Karpas-422 (cell line): ENCODE results near the gene IPP. TPM values are rescaled to one million over a fixed set of nuclear protein-coding genes. Genes with fewer than 3 reads are reported as not detected.
"Not testable (repeated sequence)": the region's sequence is repeated elsewhere in the genome, so short reads cannot be mapped to it uniquely, and the experiment has no call there.

Source experiments
- DNase-seq: peaks from one replicate; pipeline ENCODE4 v3.0.0-alpha.2; 2015
- H2AFZ ChIP-seq: fragments of 200-600 bp; sonication (generic); 2 replicates; pipeline ENCODE4 v1.6.1; 2014; ENCODE audit warnings: antibody characterized with exemption, low read length, mixed read lengths
- H3K27ac ChIP-seq: fragments of 200-600 bp; sonication (generic); 2 replicates; pipeline ENCODE4 v1.5.1; 2014; ENCODE audit warnings: mild to moderate bottlenecking, low read length, moderate library complexity
- H3K27me3 ChIP-seq: fragments of 200-600 bp; sonication (generic); 2 replicates; pipeline ENCODE4 v1.6.1; 2014; ENCODE audit warnings: low read length, mixed read lengths
- H3K36me3 ChIP-seq: fragments of 200-600 bp; sonication (generic); 2 replicates; pipeline ENCODE4 v1.6.1; 2014; ENCODE audit warnings: low read length, mixed read lengths; ENCODE audit not compliant: insufficient read depth
- H3K4me1 ChIP-seq: fragments of 200-600 bp; sonication (generic); 2 replicates; pipeline ENCODE4 v1.6.1; 2014; ENCODE audit warnings: mild to moderate bottlenecking, low read length, mixed read lengths
- H3K4me2 ChIP-seq: fragments of 200-600 bp; sonication (generic); 2 replicates; pipeline ENCODE4 v1.6.1; 2014; ENCODE audit warnings: low read length, low read depth, mild to moderate bottlenecking; ENCODE audit not compliant: poor library complexity, severe bottlenecking
- H3K4me3 ChIP-seq: fragments of 200-600 bp; sonication (generic); 2 replicates; pipeline ENCODE4 v1.5.1; 2014; ENCODE audit warnings: mild to moderate bottlenecking, antibody characterized with exemption, low read length, mixed read lengths
- H3K79me2 ChIP-seq: fragments of 200-600 bp; sonication (generic); 2 replicates; pipeline ENCODE4 v1.6.1; 2014; ENCODE audit warnings: mild to moderate bottlenecking, low read length, mixed read lengths
- H3K9ac ChIP-seq: fragments of 200-600 bp; sonication (generic); 2 replicates; pipeline ENCODE4 v1.6.0; 2014; ENCODE audit warnings: low read length
- H3K9me2 ChIP-seq: fragments of 200-600 bp; sonication (generic), shearing (Covaris generic); replicated peaks from 2 replicates; pipeline ENCODE4 v1.6.0; 2014; ENCODE audit warnings: mild to moderate bottlenecking, low read length, moderate library complexity; ENCODE audit not compliant: insufficient read depth
- H3K9me3 ChIP-seq: fragments of 300-700, 200-600 bp; sonication (generic); 2 replicates; pipeline ENCODE4 v1.6.1; 2014; ENCODE audit warnings: low read length, mixed read lengths
- H4K20me1 ChIP-seq: fragments of 200-600 bp; sonication (generic); 2 replicates; pipeline ENCODE4 v1.6.1; 2014; ENCODE audit warnings: mild to moderate bottlenecking, antibody characterized with exemption, low read length, low read depth; ENCODE audit not compliant: insufficient read depth
- total RNA-seq: library from RNA; depleted of rRNA; stranded (reverse); fragments of >200 nt; shearing (Covaris generic); gene quantifications from 2 replicates; pipeline ENCODE4 v1.2.3, GENCODE V29; 2014; ENCODE audit warnings: low replicate concordance

Gene IPP
- total RNA-seq, 1 experiment from 2014 or later = 8.2 TPM

- DNase-seq = peak; percentile 82
- Histone ChIP-seq H3K36me3 (peaks cover 5% of the 10 kb centered on the region; the same call in 1 of the 2 replicates), H3K9ac (peak overlapping the region; percentile 94), H3K27ac (peak overlapping the region; percentile 74), H3K4me3 (peak overlapping the region; percentile 95), H3K27me3 (no peaks in the 10 kb centered on the region), H3K9me3 (no peaks in the 10 kb centered on the region), H3K9me2 (no peaks in the 10 kb centered on the region), H3K79me2 (peaks cover 86% of the 10 kb centered on the region), H3K4me2 (peak overlapping the region; percentile 75), H3K4me1 (peaks cover 52% of the 10 kb centered on the region), H2AFZ (no peak overlapping the region), H4K20me1 (peaks cover 12% of the 10 kb centered on the region; the same call in 1 of the 2 replicates)
Measured at GRCh38 chr1:45686015-45686287, 64.5 kb downstream of the IPP start.

- H3K9me3 ChIP-seq = no peaks in the 10 kb centered on the region
- H3K4me3 ChIP-seq = peak overlapping the region; percentile 95
- peak overlapping the region; percentile 74 for H3K27ac ChIP-seq
- H4K20me1 ChIP-seq = peaks cover 12% of the 10 kb centered on the region; the same call in 1 of the 2 replicates
- peak; percentile 55 for DNase-seq
- peaks cover under 1% of the 10 kb centered on the region; the same call in 1 of the 2 replicates for H3K36me3 ChIP-seq
- H3K4me2 ChIP-seq = peak overlapping the region; percentile 75
- no peaks in the 10 kb centered on the region for H3K9me2 ChIP-seq
- peak overlapping the region; percentile 94 for H3K9ac ChIP-seq
- no peaks in the 10 kb centered on the region for H3K27me3 ChIP-seq
- peaks cover 86% of the 10 kb centered on the region for H3K79me2 ChIP-seq
- H2AFZ ChIP-seq = no peak overlapping the region
- H3K4me1 ChIP-seq = peaks cover 56% of the 10 kb centered on the region
Measured at GRCh38 chr1:45685308-45686014, 65.0 kb downstream of the IPP start.

GRCh38 chr1:45684402-45684801 lies 66.1 kb downstream of the IPP start:
- H3K27me3 ChIP-seq = no peaks in the 10 kb centered on the region
- peak overlapping the region; percentile 74; the same call in 1 of the 2 replicates for H3K27ac ChIP-seq
- peaks cover 56% of the 10 kb centered on the region for H3K4me1 ChIP-seq
- peak overlapping the region; percentile 95 for H3K4me3 ChIP-seq
- H3K9me3 ChIP-seq = no peaks in the 10 kb centered on the region
- no peak for DNase-seq
- peaks cover 14% of the 10 kb centered on the region for H4K20me1 ChIP-seq
- H2AFZ ChIP-seq = no peak overlapping the region
- peak overlapping the region; percentile 75 for H3K4me2 ChIP-seq
- peak overlapping the region; percentile 94 for H3K9ac ChIP-seq
- no peaks in the 10 kb centered on the region for H3K9me2 ChIP-seq
- peaks cover 86% of the 10 kb centered on the region for H3K79me2 ChIP-seq
- H3K36me3 ChIP-seq = peaks cover 1% of the 10 kb centered on the region; the same call in 1 of the 2 replicates

- Histone ChIP-seq H3K4me1 (peaks cover 66% of the 10 kb centered on the region), H2AFZ (no peak overlapping the region), H4K20me1 (peaks cover 24% of the 10 kb centered on the region), H3K9me2 (no peaks in the 10 kb centered on the region), H3K36me3 (peaks cover 10% of the 10 kb centered on the region; the same call in 1 of the 2 replicates), H3K27me3 (no peaks in the 10 kb centered on the region), H3K9ac (no peak overlapping the region), H3K4me3 (no peak overlapping the region), H3K79me2 (peaks cover 87% of the 10 kb centered on the region), H3K4me2 (peak overlapping the region; percentile 34), H3K9me3 (no peaks in the 10 kb centered on the region), H3K27ac (peak overlapping the region; percentile 25; the same call in 1 of the 2 replicates)
- DNase-seq = no peak
Measured at GRCh38 chr1:45682942-45683341, 67.5 kb downstream of the IPP start.

GRCh38 chr1:45679123-45679522 lies 71.3 kb downstream of the IPP start:
- H3K27me3 ChIP-seq = no peaks in the 10 kb centered on the region
- H2AFZ ChIP-seq = no peak overlapping the region
- DNase-seq = no peak
- no peaks in the 10 kb centered on the region for H3K9me2 ChIP-seq
- peak overlapping the region; percentile 11; the same call in 1 of the 2 replicates for H3K27ac ChIP-seq
- no peak overlapping the region for H3K9ac ChIP-seq
- H3K4me2 ChIP-seq = peak overlapping the region; percentile 9
- H3K4me1 ChIP-seq = peaks cover 57% of the 10 kb centered on the region
- H3K9me3 ChIP-seq = no peaks in the 10 kb centered on the region
- H3K4me3 ChIP-seq = no peak overlapping the region
- peaks cover 98% of the 10 kb centered on the region for H3K79me2 ChIP-seq
- peaks cover 16% of the 10 kb centered on the region for H4K20me1 ChIP-seq
- H3K36me3 ChIP-seq = peaks cover 10% of the 10 kb centered on the region; the same call in 1 of the 2 replicates

GRCh38 chr1:45678489-45678888 lies 72.0 kb downstream of the IPP start:
- Histone ChIP-seq H3K4me1 (peaks cover 56% of the 10 kb centered on the region), H3K9me2 (no peaks in the 10 kb centered on the region), H3K9ac (no peak overlapping the region), H3K9me3 (no peaks in the 10 kb centered on the region), H3K4me3 (no peak overlapping the region), H3K27me3 (no peaks in the 10 kb centered on the region), H4K20me1 (peaks cover 16% of the 10 kb centered on the region), H3K36me3 (peaks cover 10% of the 10 kb centered on the region; the same call in 1 of the 2 replicates), H3K79me2 (peaks cover 98% of the 10 kb centered on the region), H3K4me2 (peak overlapping the region; percentile 9), H3K27ac (0 out of 2 replicates have a peak overlapping the region, but pooled peaks have one; percentile 11), H2AFZ (no peak overlapping the region)
- DNase-seq = no peak

- Histone ChIP-seq H4K20me1 (peaks cover 18% of the 10 kb centered on the region), H3K4me2 (no peak overlapping the region), H2AFZ (no peak overlapping the region), H3K9me3 (no peaks in the 10 kb centered on the region), H3K4me3 (no peak overlapping the region), H3K27me3 (no peaks in the 10 kb centered on the region), H3K27ac (no peak overlapping the region), H3K9ac (no peak overlapping the region), H3K36me3 (peaks cover 10% of the 10 kb centered on the region; the same call in 1 of the 2 replicates), H3K79me2 (peaks cover 98% of the 10 kb centered on the region), H3K4me1 (peaks cover 51% of the 10 kb centered on the region), H3K9me2 (no peaks in the 10 kb centered on the region)
- no peak for DNase-seq
Measured at GRCh38 chr1:45677751-45678245, 72.7 kb downstream of the IPP start.

- H3K36me3 ChIP-seq, H3K9me3 ChIP-seq, H3K27me3 ChIP-seq, H3K4me2 ChIP-seq, H3K9ac ChIP-seq, H3K27ac ChIP-seq, DNase-seq, H3K4me3 ChIP-seq, H2AFZ ChIP-seq, H3K9me2 ChIP-seq: not testable (repeated sequence)
- Histone ChIP-seq H3K79me2 (peaks cover 98% of the 10 kb centered on the region), H3K4me1 (peaks cover 38% of the 10 kb centered on the region), H4K20me1 (peaks cover 23% of the 10 kb centered on the region)
Measured at GRCh38 chr1:45676553-45676952, 73.9 kb downstream of the IPP start.
